NT2/D1 (cell line): Measurements from ENCODE around the gene VWA8.
"Not testable (repeated sequence)": the region's sequence is repeated elsewhere in the genome, so short reads cannot be mapped to it uniquely, and the experiment has no call there.

Source experiments
- SUZ12 ChIP-seq: IDR thresholded peaks from 2 replicates; pipeline ENCODE4 v1.6.1; 2011; ENCODE audit not compliant: insufficient read length, insufficient read depth; ENCODE audit errors: extremely low read depth
- YY1 ChIP-seq: IDR thresholded peaks from 2 replicates; pipeline ENCODE4 v1.6.1; 2011; ENCODE audit not compliant: insufficient read length, insufficient read depth

- TF ChIP-seq YY1, SUZ12: not testable (repeated sequence)
Observed at GRCh38 chr13:41542799-41543198, 418.1 kb downstream of the VWA8 start.
